Dermis microvascular lymphatic vessel endothelial cell (primary cell): ENCODE data around the gene MCM6. TPM values are rescaled to one million over a fixed set of nuclear protein-coding genes. Genes with fewer than 3 reads are reported as not detected.

Source experiments
- DNase-seq, 2 donors: peaks; one replicate each; pipeline versions ENCODE4 v3.0.0 to v3.0.0-alpha.2; 2010; ENCODE audit warnings: low read depth in 2 of 2
- total RNA-seq: library from RNA; depleted of rRNA; stranded (reverse); fragments of >200 nt; gene quantifications from 2 replicates; pipeline ENCODE4 v1.2.1, GENCODE V29; 2014

Gene MCM6
- total RNA-seq, 1 donor from 2014 or later: 18.0 TPM

DNA sequence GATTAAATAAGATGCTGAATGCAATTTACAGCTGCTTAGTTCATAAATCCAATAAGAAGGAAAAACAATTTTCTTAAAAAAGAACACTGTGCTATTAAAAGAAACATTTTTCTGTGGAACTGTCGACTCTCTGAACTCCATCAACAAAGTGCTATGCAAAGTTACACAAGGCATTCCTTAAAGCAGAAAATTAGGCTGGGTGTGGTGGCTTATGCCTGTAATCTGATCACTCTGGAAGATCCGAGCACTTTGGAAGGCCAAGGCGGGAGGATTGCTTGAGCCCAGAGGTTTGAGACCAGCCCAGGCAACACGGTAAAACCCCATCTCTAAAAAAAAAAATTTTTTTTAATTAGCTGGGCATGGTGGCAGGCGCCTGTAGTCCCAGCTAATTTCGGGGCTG is 13.0 kb downstream of the MCM6 start:
- no peak for DNase-seq

DNA sequence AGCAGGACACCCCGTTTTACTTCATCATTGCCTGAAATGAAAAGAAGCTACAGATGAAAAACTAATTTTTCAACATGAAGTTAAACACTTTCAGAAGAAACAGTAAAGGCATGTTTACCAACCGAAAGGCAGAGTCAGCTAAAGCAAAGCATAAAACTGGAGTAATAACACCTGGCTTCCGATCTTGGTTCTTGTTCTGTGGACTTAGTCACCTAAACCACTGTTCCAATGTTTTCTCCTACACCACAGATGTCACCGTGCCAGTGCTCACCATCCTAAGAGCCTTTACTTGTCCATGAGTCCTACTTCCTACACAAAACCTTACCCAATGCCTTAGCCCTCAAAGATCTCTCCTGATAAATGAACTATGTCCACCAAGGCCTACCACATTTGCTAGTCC is 13.5 kb downstream of the MCM6 start:
- no peak for DNase-seq

DNA sequence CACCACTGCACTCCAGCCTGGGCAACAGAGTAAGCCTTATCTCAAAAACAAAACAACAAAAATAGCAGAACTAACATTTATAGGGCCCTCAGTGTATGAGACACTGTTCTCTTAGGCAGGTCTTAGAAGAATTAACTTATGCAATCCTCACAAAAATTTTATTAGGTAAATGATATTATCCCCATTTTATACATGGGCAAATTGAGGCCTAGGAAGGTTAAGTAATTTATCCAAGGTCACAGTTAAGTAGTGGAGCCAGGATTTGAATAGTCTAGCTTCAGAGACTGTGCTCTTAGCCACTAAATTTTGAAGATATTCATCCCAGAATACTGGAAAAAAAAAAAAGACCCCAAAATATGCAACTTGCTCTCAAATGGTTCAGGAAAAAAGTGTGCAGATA is 22.8 kb downstream of the MCM6 start:
- no peak for DNase-seq

DNA sequence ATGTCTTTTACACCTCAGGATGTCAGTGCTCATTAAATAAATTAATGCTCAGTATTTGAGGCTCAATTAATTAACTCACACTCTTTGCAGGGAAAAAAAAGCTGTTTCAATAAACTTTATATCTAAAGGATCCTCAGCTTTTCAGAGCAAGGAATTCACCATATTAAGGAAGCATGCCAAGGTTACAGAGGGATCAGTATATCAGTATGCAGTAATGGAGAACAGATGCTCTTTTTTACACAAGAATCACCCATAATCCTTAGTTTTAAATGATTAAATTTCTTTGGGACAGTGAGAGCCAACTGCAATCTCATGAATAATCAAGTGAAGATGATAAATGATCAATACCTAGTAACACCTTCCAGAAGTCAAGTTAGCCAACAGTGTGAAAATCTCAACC is 24.4 kb downstream of the MCM6 start:
- no peak for DNase-seq

DNA sequence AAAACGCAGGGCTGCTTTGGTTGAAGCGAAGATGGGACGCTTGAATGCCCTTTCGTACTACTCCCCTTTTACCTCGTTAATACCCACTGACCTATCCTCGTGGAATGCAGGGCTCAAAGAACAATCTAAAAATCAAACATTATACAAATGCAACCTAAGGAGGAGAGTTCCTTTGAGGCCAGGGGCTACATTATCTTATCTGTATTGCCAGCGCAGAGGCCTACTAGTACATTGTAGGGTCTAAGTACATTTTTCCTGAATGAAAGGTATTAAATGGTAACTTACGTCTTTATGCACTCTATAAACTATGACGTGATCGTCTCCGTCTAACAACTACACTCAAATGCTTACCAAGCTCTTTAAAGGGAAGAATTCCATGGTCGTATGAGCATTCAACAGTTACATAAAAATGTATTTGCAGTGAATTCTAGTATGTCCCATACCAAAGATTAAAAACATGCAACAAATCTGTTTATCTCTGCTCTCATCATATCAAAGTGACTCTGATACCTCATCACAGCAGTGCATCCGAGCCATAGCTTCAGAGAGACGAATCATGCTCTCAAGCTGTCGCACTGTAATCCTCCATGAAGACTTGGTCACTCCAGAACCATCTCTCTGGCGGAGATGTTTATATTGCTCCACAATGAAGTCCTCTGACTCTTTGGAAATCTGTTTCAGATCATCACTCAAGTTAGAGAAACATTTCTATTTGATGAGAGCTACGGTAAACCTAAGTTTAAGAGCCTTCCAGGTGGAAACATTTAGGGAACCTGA is 25.2 kb downstream of the MCM6 start:
- DNase-seq: no peak

DNA sequence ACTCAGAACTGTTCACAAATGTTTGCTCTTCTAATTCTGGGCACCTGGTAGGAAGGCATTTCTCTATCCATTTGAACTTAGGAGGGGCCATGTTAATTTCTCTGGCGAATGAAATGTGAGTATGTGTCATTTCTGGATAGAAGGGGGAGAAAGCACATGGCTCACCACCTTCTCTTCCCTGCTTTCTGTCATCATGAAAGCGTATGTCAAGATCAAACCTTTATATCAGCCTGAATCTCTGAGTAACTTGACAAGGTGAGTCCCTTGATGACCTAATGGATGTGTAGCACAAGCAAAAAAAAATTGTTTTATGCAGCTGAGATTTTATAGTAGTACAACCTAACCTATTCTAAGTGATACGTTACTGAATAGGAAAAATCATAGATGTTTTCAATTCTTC is 27.2 kb downstream of the MCM6 start:
- no peak for DNase-seq

DNA sequence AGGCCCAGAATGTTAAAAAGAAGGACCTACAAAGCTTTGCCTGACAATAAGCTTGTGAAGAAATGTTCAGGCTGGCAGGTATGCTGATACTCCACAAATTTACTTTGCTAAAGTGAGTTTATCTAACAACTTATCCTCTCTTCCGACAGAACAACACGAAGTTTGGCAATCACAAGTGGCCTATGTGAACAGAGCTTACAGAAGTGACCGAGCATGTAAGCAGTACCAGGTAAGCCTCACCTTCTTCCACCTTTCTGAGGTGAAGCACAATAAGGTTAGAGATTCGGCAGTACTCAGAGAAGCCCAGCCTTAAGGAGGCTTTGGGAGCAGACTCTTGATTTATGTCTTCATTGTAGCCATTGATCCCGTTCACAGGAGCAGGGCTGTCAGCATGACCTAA is 30.2 kb downstream of the MCM6 start:
- DNase-seq: no peak

DNA sequence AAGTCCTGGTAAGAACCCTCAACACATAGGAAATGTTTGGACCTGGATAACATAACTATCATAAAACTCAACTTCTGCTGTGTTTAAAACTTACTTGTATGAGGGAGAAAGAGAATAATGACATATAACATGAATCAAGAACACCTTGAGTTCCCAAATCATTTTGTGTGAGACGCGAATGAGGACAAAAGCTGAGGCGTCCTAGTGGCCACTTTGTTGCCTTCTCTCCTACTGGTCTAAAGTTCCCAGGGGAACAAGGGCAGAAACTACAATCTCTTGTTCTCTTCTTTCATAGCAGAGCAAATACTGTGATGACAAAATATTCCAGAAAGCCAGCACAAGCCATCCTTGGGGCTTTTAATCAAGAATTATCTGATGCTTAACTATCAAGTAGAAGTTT is 31.0 kb downstream of the MCM6 start:
- no peak for DNase-seq

DNA sequence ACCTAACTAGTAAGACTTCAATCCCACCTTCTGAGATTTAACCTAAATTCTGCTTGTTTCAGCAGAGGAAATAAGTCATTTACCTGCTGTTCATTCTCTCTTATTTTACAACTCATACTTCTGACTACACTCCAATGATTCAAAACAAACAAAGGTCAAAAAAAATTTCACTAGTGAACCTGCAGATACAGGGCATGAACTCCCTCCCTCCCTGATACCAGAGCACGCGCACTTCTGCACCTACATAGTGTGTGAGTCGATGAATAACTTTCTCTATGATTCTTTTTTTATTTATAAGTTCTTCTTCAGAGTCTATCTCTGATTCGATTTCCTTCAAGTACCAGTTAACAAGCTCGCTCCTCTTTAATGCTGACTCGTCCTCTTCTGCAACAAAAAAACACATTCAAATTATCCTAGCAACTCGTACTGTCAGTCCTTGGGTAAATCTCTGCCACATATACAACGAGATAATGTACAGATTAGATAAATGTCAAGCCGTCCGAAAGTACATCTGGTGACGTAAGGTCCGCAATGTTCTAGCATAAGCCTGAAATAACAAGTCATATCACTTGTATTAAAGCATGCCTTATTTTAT is 31.8 kb downstream of the MCM6 start:
- DNase-seq: no peak

DNA sequence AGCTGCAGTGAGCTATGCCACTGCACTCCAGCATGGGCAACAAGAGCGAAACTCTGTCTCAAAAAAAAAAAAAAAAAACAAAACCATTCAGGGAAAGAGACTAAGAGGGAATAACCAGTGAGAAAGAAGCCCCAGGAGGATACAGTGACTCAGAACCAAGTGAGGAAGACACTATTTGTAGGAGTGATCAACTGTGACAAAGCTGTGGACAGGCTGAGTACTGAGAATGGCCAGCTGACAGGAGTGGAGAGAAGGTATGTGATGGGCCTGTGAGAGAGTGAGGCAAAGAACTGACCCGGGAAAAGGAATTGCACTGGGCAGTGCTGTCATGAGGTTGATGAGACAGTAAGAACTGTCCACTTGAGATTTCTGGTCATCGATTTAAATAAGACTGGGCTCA is 32.6 kb downstream of the MCM6 start:
- DNase-seq: no peak

DNA sequence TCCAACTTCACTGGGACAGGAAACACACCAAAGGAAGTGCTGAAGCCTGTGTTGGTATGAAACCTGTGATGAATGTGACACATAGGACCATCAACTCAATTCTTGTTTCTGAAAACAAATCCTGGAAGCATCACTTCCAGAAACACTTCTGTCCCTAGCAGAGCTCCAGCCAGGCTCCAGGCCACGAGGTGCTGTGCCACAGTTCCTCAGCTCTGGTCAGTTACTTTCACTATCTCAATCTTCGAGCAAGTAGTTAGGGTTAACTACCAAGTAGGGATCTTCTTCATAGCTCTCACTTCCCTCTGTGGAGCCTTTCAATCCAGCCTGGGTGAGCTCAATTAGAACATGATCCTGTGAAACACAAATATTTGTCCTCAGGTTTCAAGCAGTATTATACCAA is 35.6 kb downstream of the MCM6 start:
- peak; percentile 11 to 47 for DNase-seq

DNA sequence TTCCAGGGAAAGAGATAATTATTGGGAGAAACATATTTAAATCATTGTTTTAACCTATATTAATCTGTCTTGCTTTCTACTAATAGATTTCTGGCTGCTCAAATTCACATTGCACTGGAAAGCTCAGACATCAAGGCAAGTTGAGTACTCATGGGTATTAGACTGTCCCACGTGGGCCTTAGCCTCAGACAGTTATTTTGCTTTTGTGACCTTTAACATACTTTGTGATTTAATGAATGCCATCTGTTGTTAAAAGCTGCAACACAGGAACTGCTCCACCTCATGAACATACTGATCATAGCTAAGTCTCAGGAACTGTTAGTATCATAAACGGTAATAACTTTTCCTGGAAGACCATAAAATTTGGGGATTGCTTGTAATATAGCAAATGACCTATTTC is 36.5 kb downstream of the MCM6 start:
- peak; percentile 63 to 82 for DNase-seq

DNA sequence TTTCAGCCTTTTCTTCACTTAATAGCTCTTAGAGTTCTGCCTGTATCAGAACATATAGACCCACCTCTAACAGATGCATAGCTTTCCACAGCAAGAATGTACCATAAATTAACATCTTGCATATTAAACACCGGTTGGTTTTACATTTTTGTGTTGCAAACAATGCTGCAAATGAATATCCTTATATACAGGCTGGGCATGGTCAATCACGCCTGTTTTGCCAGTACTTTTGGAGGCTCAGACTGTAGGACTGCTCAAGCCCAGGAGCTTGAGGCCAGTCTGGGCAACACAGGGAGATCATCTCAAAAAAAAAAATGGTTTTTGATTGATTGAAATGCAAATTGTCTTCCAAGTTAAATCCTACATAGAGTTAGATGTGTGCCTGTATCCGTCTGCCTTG is 37.7 kb downstream of the MCM6 start:
- DNase-seq: no peak

DNA sequence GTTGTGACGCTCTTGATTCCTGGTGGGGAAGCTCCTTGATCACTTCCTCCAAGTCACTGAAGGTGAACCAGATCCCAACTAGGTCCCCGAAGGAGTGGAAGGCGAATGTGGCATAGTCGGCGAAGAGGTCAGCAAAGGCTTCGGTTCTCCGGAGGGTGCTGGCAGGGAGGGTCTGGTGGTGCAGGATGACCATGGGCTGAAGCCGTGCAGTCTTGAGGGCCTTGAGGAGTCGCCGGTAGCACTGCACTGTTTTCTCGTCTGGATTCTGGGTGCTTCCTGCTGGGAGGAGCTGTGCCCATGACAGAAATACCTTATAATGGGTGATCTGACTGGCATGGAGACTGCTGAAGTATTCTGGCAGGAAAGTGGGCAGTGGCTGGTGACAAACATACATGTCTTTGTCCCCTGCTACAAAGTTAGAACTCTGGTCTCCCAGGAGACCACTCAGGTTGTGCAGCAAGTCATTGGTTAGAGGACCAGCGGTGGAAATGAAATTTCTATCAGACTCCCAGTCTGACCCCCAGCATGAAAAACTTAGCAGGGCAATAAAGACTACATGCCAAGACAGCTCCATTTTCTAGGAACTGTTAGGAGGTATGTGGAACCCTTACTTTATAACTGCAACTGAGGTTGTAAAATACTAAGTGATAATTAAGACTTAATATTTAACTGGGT is 39.5 kb downstream of the MCM6 start, which contains the start of gene LCT:
TSS of gene LCT (minus strand) at position 589 of the 675 bp plus-strand sequence. CDS start at position 574, 15 bp downstream.
- no peak for DNase-seq

DNA sequence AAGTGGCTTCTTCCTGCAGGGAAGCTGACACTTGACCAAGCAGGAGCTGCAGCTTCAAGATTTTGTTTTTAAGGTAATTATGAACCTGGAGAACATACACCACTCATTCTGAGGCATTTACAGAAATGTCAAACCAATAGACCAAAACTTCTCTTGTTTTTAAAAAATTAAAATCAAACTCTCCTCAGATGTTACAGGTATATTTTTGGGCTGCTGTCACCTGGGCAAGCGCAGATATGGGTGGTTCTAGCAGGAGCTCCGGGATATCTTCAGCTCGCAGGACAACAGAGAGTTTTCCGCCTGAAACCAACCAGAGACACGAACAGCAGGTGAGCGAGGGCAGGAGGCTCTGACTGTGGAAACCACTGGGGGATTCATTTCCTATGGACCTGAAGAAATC is 43.4 kb downstream of the MCM6 start:
- DNase-seq: no peak

DNA sequence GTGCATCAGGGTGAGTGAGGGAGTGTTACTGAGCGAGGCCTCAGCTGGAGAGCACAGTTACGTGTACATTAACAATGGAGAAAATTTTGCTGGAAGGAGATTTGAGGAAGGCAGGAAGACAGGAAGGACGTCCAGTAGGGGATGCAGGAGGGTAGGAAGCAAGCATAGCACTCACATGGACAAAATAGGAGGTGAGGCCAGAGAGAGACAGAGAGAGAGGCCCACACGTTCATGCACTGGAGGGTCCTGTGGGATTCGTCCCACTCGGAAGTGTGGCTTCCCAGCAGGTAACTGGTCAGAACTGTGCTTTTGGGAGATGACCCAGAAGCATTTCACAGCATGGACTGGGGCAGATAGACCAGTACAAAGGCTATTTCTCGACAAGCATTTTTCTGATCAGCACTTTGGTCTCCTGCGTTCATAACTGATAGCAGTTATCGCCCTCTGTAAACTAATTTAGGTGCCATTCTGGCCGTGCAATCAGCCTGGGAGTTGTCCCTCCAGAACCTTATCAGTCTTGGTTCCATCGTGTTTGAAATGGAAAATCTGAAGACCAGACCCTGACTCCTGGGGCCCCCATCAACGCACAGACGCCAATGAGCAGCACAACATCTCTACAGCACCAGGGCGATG is 44.9 kb downstream of the MCM6 start:
- no peak for DNase-seq

DNA sequence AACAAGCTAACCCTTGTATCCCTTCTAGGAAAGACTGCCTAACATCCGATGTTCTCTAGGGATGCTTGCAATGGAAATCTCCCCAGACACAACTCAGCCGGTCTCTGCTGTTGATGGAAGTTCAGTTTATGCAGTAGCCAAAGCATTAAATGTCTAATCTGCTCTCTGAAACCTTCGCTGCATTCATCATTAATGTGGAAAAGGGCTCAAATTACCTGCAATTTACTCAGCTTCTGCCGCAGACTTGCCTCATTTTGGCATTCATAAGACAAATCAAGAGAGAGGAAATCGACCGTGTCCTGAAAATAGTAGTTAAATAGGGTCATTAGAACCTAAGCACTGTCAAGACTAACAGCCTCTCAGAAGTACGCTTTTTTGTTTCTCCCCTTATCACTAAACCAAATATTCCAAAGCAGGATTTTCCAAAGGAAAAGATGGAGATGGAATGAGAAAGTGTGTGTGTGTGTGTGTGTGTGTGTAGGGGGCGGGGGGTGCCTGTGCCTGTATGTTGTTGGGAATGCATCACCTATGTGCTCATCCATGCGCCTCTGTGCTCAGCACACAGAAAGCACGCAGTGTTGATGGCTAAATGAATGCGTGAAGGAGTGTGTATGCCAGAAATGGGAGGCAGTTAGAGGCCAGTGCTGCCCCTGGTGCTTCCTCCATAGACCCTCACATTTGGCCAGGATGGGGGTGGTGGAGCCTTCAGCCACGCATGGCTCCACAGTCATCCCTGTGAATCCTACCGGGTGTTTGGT is 46.7 kb downstream of the MCM6 start:
- DNase-seq: no peak

DNA sequence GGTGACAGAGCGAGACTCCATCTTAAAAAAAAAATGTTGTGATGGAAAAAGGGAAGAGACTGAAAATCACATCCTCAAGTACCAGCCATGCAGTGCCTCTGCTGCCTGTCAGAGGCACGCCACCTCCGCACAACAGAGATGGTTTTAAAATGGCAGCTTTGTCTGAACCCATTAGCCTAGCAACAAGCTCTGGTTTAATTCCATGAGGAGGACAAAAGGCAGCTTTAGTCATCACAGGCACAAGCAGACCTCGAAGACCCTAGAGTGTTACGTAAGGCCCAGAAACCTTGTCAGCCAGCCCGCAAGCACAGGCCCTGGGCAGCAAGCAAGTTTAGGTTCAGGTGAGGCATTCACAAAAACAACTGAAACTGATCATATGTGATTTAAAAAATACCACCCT is 49.7 kb downstream of the MCM6 start:
- no peak for DNase-seq

DNA sequence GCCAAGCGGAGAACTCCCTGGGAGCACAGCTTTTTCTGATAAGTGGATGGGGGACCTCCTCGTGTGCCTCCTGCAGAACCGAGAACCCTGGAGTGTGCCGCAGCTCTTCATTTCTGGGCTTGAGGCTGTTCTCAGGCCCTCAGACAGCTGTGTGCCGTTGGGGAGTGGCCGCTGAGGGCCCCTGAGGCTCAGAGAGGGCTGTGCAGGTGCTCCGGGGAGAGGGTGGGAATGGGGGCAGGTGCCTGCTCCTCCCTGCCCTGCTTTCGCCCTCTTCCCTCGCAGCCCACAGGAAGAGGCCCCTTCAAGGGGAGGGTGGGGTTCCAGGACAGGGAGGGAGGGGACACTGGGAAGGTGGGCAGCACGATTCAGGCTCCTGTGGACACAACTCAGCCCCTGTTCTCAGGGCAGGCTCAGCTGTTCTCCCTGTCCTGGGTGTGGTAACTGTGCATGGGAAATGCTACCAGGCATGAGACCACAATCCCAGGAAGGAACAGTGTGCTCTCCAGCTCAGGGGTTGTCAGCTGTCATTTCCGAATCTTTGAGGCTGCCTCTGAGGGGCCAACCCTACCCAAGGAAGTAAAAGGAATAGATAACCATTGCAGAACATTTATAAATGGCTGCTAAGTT is 50.6 kb downstream of the MCM6 start:
- no peak for DNase-seq

DNA sequence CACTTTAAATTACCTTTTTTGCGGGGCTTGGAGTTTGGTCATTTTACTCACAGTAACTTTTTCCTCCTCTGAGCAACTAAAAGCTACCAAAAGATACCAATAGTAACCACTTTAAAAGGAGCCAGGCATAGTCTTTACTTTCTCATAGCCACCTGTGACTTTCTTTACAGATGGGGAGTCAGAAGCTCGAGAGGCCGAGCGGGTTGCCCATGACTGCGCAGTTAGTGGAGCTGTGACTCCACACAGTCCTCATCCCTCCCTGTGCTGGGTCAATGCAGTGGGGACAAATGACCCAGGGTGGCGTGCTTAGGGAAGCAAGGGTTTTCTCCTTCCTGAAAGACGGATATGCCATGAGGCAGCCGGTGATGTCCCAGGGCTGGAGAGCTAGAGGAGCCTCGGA is 51.1 kb downstream of the MCM6 start:
- no peak for DNase-seq

DNA sequence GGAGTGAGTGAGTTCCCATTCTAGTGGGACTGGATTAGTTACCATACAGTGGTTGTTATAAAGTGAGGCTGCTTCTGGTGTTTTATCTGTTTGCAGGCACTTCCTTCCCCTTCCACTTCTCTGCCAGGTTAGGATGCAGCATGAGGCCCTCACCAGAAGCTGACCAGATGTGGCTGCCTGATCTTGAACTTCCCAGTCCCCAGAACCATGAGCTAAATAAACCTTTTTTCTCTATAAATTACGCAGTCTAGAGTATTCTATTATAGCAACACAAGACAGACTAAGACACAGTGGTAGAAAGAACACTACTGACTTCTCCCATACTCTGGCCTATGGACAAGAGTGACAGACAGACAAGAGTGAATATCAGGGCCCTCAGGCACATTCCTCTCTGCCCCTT is 53.4 kb downstream of the MCM6 start:
- no peak for DNase-seq
